GM19324 (cell line): Measurements from ENCODE around the gene EIF6.

Experiments used
- ATAC-seq: cut with Tn5 transposase; IDR thresholded peaks from one replicate; pipeline ENCODE4 v1.9.1; 2021; ENCODE audit warnings: mild to moderate bottlenecking, moderate library complexity; ENCODE audit not compliant: unreplicated experiment, low FRiP score

Gene EIF6

DNA sequence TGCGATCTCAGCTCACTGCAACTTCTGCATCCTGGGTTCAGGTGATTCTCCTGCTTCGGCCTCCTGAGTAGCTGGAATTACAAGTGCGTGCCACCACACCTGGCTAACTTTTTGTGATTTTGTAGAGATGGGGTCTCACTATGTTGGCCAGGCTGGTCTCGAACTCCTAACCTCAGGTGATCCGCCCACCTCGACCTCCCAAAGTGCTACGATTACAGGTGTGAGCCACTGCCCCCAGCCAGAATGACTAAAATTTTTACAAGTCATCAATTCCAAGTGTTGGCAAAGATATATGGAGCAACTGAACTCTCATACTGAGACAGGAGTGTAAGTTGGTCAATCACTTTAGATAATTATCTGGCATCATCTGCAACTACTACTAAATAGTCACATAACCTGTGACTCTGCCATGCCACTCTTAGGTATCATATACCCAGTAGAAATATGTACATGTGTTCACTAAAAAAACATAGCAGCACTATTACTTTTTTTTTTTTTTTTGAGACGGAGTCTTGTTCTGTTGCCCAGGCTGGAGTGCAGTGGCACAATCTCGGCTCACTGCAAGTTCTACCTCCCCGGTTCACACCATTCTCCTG is 3.0 kb downstream of the EIF6 start:
- ATAC-seq, result no peak

DNA sequence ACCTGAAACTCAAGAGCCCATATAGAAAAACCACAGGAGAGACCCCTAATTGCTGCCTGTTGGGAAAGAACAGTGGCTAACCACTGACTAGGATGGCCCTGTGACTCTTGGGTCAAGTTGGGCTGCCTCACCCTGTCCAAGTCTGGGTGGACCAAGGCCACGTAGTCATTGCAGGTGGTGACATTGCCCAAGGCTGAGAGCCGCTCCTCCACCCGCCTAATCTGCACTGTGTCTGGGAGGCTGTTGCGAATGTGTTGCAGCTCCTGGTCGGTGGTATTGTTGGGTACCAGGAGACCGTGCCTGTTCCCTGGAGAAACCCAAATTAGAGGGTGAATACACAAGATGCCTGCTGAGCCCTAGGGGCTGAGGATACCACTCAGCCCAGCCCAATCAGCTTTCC is 4.0 kb downstream of the EIF6 start:
- ATAC-seq, result no peak

DNA sequence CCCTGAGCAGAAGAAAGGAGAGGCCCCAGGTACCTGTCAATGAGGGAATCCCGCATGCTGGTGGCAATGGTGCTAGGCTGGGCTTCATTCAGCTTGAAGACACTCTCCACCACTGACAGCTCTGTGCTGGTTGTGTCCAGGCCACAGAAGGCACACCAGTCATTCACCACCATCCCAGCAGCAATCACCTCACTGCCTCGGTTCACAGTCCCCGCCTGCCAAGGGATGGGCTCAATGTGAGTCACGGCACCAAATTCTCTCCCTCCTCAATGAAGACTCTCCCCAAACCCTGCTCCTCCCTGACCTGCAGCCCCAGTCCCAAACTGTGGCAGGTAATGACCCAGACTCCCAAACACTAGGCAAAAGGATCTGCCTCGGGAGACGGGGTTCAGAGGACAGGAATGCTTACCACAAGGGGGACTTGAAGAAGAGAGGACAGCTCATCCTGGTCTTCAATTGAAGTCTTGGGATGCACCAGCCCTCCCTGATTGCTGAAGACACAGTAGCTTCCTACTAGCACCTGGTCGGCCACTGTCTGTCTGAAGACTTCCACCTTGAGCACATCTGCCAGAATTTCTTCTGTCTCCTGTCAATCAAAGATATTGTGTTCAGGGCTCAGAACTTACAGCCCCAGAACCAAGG is 4.9 kb downstream of the EIF6 start:
- ATAC-seq, result no peak

DNA sequence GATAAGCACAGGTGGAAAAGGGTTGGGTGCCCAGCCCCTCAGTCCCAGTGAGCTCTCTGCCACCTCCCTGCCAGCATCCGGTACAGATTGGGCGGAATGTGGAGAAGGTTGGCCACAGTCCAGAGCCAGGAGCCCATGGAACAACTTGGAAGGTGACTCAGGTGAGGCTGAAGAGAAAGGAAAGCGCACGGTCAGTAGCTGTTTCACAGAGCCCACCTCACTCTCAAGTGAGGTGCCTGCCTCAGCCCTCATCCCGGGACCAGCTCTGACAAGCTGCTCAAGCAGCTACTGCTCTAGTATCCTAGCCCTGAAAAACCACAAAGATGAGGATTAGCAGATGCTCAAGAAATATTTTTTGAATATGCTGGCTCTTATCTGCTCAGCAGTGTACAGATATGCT is 5.5 kb downstream of the EIF6 start:
- no peak for ATAC-seq

- peak; percentile 85 for ATAC-seq
These were observed 6.8 kb downstream of the EIF6 start, which contains the start of gene MMP24OS for GRCh38 chr20:35277531-35278395. Gene MMP24OS, minus strand, starts transcription at chr20:35278122. Its CDS starts 193 bp downstream, at chr20:35277929.

- ATAC-seq, result no peak
These were observed 7.4 kb downstream of the EIF6 start for GRCh38 chr20:35277127-35277526.

DNA sequence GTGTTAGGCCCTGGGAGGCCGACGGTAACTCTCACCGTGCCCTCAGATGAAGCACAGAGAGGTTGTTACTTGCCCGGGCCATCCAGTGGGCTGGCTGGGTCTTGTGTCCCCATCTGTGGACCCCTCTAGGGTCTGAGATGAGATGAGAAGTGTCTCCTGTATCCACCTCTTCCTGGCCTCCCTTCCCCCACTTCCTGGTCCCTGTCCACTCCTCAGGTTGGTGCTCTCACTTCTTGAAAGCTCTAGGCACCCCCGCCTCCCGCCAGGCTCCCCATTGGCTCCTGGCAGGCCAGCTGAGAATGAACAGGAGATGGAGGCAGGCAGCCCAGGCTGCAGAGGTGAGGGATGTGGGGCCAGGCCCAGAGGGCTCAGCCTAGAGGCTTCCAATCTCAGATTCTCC is 8.2 kb downstream of the EIF6 start:
- ATAC-seq, result no peak

- no peak for ATAC-seq
These were observed 8.8 kb downstream of the EIF6 start for GRCh38 chr20:35275741-35276251.

DNA sequence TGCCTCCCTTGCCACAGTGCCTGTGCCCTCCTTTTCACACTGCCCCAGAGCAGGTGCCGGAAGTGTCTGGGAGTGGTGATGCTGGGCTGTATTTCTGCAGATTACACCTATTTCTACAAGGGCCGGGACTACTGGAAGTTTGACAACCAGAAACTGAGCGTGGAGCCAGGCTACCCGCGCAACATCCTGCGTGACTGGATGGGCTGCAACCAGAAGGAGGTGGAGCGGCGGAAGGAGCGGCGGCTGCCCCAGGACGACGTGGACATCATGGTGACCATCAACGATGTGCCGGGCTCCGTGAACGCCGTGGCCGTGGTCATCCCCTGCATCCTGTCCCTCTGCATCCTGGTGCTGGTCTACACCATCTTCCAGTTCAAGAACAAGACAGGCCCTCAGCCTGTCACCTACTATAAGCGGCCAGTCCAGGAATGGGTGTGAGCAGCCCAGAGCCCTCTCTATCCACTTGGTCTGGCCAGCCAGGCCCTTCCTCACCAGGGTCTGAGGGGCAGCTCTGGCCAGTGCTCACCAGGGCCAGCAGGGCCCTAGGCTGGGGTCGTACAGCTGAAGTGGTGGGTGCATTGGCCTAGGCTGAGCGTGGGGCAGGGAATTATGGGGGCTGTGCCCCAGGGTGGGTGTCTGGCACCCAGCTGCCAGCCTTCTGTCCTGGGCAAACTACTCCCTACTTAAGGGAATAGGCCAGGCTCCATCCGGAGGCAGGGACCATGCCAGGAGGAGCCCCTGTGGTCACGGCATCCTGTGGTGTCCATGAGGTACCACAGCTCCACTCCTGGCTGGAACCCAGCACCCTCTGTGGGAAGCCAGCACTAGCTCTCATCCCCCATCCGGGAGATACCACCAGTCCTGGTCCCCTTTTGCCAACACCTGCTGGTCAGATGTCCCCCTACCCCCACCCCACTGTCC is 10.1 kb downstream of the EIF6 start:
- no peak for ATAC-seq

DNA sequence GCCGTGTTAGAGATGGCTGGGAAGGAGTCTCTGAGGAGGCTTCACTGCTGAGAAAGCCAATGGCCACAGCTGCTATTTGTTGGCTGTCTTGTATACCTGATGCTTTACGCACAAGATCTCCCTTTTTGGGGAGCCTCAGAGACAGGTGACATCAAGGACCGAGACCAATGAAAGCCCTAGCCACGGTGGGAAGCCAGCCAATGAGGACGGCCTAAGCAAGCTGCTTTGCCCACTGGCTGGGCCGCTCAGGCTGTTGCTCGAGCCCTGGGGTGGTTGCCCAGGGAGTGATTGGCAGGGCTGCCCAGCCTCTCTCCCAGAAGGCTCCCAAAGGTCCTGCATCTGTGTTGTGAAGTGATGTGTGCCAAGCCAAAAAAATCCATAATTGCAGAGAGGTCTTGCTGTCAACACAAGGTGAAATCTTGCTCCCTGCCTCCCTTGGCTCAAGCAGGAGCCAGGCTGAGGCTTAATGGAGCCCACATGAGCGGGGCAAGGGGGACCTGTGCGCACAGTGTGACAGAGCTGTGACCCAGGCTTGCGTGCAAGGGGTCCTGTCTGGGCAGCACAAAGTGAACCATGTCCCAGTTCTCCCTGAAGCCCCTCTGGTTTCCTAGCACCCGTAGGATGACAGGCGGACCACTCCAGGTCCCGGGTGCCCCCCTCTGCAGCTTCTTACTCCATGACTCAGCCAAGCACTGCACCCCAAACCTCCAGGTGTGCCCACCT is 11.0 kb downstream of the EIF6 start:
- ATAC-seq, result no peak

- no peak for ATAC-seq
These were observed 12.7 kb downstream of the EIF6 start for GRCh38 chr20:35271904-35272303.

GRCh38 chr20:35271073-35271882 is 13.3 kb downstream of the EIF6 start:
- ATAC-seq, result no peak

- ATAC-seq, result no peak
These were observed 14.3 kb downstream of the EIF6 start for GRCh38 chr20:35270021-35270902.

DNA sequence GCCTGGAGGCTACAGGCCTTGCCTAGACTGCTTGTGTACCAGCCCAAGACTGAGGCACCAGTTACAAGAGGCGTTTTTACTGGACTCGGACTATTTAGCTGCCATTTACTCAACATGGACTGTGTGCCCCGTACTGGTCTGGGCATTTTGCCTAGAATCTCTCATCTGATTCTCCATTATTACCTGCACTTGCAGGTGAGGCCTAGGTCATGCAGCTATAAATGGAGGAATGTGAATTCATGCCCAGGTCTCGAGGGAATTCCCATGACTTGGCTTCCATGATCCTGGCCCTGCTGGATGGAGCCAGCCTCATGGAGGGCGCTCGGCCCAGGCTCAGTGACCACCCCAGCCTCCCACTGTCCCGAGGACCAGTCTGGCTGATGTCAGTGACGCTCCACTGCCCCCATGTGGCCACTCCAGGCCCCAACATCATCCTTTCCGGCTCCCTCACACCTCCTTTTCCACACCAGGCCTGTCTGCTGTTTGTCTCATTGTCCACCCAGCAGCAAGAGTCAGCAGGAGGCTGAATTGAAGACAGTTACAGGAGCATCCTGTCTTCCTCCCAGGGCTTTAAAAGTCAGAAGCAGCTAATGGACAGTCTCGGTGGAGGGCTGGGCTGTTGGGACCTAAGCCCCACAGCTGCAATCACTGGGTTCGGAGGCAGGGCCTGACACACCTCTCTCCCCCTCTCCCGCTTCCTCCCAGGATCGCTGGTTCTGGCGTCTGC is 15.4 kb downstream of the EIF6 start:
- ATAC-seq, result no peak

DNA sequence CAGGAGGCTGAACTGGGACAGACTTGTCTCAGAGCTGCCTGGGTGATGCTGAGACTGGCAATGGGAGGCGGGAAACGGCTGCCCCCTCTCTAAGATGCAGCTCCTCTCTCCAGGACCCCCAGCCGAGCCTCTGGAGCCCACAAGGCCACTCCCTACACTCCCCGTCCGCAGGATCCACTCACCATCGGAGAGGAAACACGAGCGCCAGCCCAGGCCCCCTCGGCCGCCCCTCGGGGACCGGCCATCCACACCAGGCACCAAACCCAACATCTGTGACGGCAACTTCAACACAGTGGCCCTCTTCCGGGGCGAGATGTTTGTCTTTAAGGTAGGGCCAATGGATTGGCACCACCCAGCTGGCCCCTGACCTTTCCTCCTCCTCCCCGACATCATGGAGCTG is 17.5 kb downstream of the EIF6 start:
- ATAC-seq, result no peak

DNA sequence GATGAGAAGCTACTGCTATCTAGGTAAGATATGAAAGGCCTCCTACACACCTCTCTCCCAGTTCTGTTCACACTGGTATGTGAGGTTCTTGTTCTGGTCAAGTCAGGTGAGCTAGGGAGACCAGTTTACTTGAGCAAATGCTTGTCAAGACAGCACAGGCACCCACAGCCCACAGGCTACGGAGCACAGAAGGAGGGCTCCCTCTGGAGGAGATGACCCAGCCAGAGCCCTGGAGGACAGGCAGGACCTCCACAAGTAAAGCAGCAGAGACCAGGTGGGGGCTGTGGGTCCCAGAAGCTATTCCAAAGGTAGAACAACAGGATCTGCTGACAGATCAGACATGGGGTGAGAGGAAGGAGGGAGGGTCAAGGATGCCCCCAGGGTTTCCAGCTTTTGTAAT is 19.8 kb downstream of the EIF6 start:
- ATAC-seq, result no peak
